Measurements from ENCODE around the gene CDH4.

CDH4 gene

DNA sequence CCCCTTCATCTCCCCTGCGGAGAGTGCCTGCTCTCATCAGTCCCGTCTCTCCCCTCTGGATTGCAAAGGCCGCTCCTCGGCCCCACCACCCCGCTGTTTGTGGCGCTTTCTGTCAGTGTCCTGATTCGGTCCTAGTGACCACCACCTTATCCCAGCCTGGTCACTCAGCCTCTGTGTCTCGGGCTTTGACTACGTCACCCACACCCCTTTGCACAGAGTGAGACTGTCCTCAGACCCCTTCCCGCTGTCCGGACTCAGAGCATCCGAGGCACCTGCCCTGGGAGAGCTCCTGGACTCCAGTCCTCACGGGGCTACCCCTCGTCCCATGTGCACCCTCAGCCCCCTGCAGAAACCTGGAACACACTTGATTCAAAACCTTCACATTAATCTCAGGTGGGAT lies 433.4 kb downstream of the CDH4 start:
- no peak for DNase-seq (ENCODE audit: low spot score)
- no peak for TF ChIP-seq CTCF (IDR thresholded peaks at IDR 0.05; ENCODE audit: extremely low read depth, missing control alignments)

GRCh38 chr20:61686051-61686936 lies 434.2 kb downstream of the CDH4 start:
- DNase-seq (ENCODE audit: low spot score), result no peak
- TF ChIP-seq CTCF (IDR thresholded peaks at IDR 0.05; ENCODE audit: extremely low read depth, missing control alignments), result no peak

GRCh38 chr20:61688411-61688810 lies 436.4 kb downstream of the CDH4 start:
- no peak for DNase-seq (ENCODE audit: low spot score)

GRCh38 chr20:61690150-61690549 lies 438.1 kb downstream of the CDH4 start:
- DNase-seq (ENCODE audit: low spot score), result no peak
- no peak for TF ChIP-seq CTCF (IDR thresholded peaks at IDR 0.05; ENCODE audit: extremely low read depth, missing control alignments)

More at GRCh38 chr20:61688411-61688810, 436.4 kb downstream of the CDH4 start:
- no peak for TF ChIP-seq CTCF (IDR thresholded peaks at IDR 0.05; ENCODE audit: extremely low read depth, missing control alignments)

DNA sequence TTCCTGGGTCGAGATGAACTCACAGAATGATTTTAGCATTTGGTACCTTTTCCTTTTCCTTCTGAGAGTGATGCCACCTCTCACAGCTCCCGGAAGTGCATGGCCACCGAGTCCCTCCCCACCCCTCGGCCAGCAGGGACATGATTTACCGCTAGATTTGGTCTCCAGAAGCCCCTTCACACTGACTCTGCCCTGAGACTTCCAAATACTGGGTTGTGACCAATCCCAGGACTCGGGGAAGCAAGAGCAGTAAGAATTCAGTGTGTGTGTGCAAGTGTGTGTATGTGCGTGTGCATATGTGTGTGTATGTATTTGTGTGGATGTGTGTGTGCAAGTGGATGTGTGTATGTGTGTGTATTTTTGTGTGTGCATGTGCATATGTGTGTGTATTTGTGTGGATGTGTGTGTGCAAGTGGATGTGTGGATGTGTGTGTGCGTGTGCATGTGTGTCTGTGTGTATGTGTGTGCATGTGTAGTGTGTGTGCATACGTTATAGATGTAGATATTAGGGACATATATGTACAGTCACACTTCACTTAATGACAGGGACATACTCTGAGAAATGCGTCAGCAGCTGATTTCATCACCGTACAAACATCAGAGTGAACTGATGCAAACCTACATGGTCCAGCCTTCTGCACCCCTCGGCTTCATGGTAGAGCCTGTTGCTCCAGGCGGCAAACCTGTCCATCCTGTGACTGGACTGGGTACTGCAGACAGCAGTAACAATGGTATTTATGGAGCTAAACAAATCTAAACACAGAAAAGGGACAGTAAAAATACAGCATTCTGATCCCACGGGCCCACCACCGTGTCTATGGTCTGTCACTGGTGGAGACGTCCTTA lies 439.2 kb downstream of the CDH4 start:
- no peak for DNase-seq (ENCODE audit: low spot score)
- TF ChIP-seq CTCF (IDR thresholded peaks at IDR 0.05; ENCODE audit: extremely low read depth, missing control alignments), result no peak

GRCh38 chr20:61691978-61692377 lies 439.9 kb downstream of the CDH4 start:
- TF ChIP-seq CTCF (IDR thresholded peaks at IDR 0.05; ENCODE audit: extremely low read depth, missing control alignments), result no peak

GRCh38 chr20:61692479-61692878 lies 440.4 kb downstream of the CDH4 start:
- TF ChIP-seq CTCF (IDR thresholded peaks at IDR 0.05; ENCODE audit: extremely low read depth, missing control alignments), result no peak
- DNase-seq (ENCODE audit: low spot score), result no peak

More at GRCh38 chr20:61691978-61692377, 439.9 kb downstream of the CDH4 start:
- DNase-seq (ENCODE audit: low spot score), result no peak

Measured in GM20000 (cell line).